GM19099 (cell line): ENCODE measurements around the gene THPO.
A peak's percentile ranks its signal among the peaks of the same experiment; 100 is the strongest.

Experiments used
- POLR2A ChIP-seq: IDR thresholded peaks from 3 replicates; pipeline ENCODE4 v1.6.1; 2011; ENCODE audit warnings: low read depth; ENCODE audit not compliant: insufficient read length; ENCODE audit errors: extremely low read depth

THPO gene

DNA sequence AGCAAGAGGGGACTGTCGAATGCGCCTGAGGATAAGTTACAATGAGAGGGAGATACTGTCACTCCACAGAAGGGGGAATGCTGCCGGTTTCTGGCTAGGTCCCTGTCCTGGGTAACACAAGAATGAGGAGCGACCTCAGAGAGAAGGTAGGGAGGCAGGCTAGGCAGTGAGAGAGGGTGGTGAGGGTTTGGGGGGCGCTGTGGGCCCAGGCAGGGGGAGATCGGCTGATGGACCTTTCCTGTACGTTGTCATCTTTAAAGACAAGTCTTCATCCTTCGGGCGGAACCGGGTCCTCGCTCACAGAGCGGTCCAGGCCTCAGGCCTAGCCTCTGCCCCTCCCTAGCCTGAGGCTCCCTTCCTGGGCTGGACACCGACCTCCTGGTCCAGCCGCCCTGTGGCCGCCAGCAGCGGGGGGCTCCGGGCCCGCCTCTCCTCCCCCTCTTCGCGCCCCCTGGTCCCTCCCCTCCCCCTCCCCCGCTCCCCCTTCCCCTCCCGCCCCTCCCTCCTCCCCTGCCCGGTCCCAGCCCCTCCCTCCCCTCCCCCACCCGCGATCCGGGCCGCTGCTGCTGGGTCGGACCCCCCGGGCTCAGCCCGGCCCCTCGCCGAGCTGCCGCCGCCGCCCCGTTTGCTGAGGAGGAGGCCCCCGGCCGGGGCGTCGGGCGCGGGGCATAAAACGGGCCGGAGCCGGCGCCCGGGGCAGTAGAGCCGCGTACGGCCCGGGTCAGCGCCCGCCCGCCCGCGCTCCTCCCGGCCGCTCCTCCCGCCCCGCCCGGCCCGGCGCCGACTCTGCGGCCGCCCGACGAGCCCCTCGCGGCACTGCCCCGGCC, 1.6 kb upstream of the THPO start, which contains the start of gene CHRD:
CHRD (plus strand) TSS at position 697 of the 827 bp plus-strand sequence. CDS start 265 bp downstream, outside the sequence.
- no peak for TF ChIP-seq POLR2A

DNA sequence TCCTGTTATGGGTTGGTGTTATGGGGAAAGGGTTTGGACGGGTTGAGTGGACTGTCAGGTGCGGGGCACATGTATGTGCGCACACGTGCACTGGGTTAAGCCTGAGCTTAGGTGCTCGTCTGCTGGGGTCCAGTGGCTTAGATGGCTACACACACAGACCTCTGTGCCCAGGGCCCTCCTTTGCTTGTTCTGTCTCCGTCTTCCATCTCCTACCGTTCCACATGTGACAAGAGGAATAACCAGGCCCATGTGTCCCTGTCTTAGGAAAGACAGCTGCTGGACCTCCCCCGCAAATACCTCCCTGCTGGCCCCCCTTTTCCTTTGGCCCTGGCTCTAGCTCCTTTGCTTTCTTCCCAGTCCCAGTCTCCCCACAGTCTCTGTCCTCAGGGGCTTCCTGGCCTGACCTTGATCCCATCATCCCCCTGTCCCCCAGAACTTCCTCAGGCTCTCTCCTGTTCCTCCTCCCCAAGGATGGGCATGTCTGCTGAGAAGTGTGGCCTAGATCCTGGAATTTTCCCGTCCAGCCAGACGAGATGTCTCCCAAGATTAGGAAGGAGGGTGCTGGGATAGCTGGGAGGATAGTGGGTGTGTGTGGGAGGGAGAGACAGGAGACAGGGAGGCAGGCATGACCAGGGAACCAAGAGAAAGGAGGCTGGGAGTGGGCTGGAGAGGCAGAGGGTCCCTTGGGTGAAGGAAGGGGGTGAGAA, 797 bp upstream of the THPO start:
- TF ChIP-seq POLR2A = no peak

DNA sequence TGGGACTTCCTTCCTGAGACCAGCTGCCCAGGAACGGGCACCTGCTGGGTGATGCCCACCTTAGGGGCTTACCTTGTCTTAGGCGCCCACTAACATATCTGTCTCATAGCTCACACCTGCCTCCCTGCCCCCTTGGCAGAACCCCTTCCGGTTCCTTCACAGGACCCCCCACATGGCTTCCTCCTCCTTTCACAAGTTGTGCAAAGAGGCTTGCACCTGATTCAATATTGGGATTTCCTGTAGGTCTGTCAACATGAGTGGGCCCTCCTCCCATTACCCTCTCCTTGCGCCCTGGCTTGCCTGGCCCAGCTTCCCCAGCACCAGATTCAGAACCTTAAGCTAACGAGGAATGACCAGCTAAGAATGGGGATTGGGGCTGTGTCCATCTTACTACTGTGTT, 633 bp downstream of the THPO start:
- no peak for TF ChIP-seq POLR2A

DNA sequence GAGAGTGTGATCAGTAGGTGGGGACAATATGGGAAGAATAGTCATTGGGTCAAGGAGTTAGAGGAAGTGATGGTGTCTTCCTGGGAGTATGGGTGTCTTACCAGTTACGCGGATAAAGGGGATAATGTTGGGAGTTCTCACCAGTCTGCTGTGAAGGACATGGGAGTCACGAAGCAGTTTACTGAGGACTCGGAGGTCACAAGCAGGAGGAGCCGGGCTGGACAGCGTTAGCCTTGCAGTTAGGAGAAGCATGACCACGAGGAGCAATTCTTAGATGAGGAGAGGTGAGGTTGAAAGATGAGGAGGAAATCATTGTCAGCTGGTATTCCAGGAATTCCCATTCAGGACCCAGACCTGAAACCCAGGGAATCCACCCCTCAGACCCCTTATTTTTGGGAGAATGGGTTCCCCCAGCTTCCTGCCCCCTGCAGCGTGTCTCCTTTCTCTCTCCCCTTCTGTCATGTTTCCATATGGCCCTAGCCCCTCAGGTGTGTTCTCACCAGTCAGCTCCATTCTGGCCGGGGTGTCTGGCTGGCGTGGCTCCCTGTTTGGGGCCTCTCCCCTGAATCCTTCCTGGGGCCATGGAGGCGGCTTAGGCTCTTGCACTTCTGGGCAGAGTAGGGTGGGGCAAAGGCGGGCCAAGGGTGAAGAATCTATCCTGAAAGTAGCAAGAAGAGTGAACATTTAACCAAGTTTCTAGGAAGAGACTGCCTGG, 2.1 kb downstream of the THPO start:
- TF ChIP-seq POLR2A = no peak

DNA sequence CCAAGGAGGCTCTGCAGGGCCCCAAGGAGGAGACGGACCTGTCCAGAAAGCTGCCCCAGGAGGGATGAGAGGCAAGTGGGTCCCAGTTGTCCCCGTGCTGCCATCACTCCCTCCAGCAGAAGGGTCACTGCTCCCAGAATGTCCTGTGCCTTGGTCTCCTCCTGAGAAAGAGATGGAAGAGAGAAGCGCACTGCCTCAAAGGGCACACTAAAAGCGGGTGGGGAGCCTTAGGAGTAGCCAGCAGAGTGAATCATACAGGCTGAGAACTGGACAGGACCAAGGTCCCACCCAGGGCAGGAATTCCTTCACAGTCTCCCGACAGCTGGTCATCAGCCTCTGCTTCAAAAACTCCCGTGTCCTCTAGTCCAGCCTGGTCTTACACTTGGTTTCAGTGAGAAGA, 4.6 kb downstream of the THPO start:
- TF ChIP-seq POLR2A = no peak

DNA sequence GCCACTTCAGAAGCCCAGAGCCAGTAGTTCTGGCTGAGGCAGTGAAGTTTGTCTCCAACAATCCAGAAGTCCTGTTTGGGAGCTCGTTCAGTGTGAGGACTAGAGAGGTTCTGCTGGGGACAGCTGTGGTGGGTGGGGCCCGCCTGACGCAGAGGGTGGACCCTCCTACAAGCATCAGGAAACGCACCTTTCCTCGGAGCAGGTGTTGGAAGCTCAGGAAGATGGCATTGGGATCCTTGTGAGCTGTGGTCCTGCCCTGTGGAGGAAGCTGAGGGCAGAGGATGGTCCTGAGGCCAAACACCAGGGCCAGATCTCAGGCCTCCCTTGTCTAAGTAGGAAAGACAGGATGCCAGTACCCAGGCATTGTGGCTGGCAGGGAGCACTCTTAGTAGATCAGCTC, 5.1 kb downstream of the THPO start:
- no peak for TF ChIP-seq POLR2A

DNA sequence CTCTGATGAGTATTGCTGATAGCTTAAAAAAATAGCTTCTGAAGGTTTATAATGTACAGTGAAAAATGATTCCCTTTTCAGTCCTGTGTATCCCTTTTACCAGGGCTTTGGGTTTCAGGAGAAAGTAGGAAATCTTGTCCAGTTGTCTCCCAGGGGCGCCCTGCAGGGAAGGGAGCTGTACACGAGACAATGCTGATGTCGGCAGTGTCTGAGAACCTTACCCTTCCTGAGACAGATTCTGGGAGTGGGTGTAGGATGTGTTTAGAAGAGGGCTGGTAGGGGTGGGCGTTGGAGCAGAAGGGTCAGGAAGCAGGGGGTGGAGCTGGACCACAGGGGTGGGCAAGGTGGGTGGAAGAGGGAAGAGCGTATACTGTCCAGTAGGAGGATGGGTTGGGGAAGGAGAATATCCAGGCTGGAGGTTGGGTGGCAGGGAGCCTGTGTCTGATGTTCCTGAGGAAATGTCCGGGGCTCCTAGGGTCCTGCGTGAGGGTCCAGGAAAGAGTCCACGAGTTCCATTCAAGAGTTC, 5.6 kb downstream of the THPO start:
- no peak for TF ChIP-seq POLR2A

DNA sequence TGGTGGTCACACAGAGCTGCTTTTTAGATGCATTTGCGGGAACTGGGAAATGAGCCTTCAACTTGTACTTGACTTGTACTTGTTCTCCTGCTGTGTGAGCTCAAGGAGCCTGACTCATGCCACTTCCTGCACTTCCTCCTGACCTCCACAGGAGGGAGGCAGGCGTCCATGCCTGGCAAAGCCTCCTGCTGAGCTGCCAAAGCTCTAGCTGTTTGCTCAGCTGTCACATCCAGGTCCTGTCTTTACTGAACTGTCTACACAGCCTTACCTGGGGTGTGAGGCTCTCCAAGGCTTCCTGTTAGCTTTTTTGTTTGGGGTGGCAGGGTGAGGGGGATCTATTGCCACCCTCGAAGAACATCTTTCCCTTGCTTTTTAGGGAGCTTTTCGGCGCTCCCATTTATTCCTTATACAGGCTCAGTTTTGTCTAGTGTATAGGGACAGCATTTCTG, 6.4 kb downstream of the THPO start:
- no peak for TF ChIP-seq POLR2A

DNA sequence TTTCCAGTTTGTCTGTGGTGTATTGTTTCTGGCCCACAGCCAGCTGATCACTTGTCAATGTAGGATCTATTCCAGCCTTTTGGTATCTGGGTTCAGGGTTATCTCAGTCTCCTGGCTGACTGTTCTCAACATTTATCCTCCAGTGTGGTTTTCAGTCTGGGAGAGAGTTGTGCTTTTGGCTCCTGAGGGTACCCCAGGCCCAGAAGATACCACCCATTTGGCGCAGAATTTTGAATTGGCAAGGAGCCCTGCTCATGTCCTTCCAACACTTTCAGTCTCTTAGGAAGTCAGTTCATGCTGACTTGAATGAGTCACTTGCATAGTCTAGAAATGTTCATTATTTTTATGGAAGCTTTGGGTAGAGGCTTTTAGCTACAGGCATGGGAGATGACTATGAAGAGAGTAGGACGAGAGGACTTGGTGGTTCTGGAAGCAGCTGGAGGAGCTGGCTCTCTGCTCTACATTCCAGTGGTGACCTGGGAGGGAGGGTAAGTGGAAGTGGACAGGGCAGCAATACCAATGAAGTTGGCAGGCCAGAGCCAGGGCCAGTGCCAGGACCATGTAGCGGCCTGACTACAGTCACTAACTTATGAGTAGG, 9.3 kb downstream of the THPO start:
- TF ChIP-seq POLR2A = no peak

DNA sequence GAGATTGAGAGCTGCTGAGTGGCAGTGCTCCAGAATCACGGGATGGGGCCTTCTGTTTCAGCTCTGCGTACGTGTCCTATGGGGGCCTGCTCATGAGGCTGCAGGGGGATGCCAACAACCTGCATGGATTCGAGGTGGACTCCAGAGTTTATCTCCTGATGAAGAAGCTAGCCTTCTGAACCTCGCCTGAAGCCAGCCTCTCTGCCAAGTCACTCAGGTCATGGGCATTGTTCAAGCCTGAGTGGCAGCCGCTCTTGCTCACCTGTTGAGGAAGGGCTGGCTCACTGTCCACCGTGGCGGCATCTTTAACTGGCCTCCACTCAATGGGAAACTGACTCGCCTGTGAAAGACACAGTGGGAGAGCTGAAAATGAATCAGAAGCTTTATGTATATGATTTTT, 9.9 kb downstream of the THPO start:
- TF ChIP-seq POLR2A = no peak

DNA sequence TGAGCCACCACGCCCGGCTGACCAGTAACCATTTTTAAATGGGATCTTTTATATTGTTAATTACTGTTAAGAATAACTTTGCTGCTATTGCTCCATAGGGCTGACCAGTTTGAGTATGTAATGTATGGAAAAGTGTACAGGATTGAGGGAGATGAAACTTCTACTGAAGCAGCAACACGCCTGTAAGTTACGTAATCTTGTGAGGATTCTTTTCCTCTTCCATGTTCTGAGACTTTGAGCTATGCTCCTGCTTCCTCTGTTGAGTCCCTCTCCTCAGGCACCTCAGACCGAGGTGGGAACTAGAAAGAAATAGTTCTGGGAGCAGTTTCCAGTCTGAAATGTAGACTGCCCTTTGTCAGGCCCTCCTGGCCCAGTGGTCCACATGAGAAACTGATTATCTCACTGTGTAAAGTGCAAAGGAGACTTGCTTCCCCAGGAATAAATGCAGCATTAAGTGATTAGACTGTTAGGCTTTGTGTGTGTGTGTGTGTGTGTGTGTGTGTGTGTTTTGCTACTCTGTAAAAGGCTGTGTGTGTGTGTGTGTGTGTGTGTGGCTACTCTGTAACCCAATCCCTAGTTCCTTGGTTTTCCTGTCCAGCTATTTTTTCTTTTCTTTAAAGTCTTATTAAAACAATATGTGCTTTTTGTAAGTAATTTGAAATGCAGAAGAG, 11.3 kb downstream of the THPO start:
- TF ChIP-seq POLR2A = no peak

DNA sequence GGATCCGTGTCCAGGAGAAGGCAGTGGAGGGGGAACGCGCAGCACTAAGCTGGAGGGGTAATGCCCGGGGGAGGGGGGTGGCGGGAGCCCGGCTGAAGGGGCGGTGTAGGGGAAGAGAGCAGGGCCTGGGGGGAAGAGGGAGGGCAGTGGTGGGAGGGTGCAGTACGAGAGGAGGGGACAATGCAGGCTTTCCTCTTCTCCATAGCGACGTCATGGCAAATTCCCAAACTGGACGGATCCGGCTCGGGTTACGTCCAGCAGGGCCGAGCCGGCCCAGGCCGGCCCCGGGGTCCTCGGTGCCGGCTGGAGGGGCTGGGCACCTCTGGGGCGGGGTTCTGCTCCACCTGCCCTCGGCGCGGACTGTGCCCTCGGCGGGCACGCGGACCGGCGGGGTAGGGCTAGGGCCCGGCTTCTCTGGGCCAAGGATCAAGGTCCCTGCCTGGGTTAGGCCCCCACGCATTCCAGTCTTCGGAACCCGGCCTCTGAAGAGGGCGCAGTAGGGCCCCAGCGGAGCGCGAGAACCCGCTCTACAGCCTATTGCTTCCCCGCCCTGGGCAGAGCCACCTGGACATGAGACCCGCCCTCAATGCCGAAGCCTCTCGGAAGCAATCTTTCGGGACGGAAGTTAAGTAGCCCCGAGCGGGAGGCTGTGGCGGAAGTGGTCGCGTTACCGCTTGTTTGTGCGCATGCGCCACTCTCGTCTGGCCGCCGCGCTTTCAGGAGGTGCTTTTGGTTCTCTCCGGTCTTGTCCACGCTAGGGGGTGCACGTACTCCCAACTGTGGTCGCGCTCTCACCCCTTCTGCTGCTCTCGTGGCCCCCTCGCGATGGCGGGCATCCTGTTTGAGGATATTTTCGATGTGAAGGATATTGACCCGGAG, 15.1 kb downstream of the THPO start:
- peak; percentile 77 for TF ChIP-seq POLR2A

DNA sequence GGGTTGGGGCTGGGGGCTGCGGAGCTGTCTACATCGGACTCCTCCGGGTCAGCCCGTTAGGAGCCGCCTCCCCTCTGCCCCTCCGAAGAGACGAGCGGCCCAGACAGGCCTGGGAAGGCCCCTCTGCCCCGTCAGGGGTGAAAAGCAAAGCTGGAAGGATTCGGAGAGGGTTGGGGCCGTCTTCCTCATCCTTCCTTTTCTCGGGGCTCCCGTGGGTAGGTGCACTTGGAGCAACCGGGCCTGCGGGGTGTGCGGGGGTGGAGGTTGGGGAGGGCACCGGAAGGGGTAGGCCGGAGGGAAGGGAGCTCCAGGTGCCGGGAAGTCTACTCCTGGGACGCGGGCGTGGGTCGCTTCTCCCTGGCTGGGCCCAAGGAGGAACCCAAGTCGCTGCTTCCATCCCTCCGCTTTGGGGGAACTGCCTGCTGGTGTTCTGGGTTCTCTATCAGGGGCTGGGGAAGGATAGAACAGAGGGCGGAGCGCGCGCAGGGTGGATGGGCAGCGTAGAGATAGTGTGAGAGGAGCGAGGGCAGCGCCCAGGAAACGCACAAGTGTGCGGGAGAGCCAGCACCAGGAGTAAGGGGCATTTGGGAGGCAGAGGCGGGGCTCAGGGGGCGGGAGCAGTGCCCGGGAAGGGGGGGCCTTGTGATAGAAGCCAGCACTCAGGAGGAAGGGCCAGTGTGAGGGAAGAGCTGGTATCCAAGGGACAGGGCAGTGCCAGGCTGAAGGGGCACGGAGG, 15.9 kb downstream of the THPO start:
- TF ChIP-seq POLR2A = no peak
